ENCODE data around the gene PDZK1IP1. TPM values are rescaled to one million over a fixed set of nuclear protein-coding genes. Genes with fewer than 3 reads are reported as not detected.

Gene PDZK1IP1, protein sequence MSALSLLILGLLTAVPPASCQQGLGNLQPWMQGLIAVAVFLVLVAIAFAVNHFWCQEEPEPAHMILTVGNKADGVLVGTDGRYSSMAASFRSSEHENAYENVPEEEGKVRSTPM
- polyA plus RNA-seq (2013): not detected in 2 replicates

DNA sequence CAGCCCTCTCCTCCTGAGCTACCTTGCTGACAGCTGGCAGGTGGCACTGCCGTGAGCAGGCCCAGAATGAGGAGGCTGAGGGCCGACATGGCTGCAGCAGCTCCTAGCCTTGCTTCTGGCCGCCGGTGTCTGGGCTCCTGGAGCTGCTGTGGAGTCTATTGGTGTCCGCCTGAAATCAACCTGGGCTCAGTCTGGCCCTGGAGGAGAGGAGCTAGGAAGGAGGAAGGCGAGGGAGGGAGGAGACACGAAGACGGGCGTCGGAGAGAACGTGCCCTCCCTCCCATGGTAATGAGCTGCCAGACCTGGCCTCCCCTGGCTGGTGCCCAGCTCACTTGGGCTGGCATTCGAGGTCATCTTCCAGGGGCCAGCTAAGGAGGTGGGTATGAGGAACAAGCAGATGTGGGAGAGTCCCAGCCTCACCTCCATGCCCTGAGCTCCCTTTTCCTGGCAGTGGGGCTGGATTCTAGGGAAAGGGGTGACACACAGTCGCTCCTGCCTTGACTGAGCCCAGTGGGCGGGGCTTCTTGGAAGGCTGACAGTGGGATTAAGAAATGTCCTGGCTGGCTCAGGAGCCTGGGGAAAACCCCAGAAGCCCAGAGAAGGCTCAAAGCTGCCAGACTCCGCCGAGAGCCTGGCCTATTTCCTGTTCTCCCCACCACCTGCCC, at the start of gene PDZK1IP1:
Gene PDZK1IP1 (minus strand): TSS at position 193 of the 665 bp plus-strand sequence. CDS start 104 bp downstream, at position 89.
- no peaks in the 10 kb centered on the region for H3K36me3 ChIP-seq (ENCODE audit: control insufficient read depth in 1 of 2, insufficient read depth in 2 of 2, low read length in 2 of 2)
- H3K4me2 ChIP-seq (ENCODE audit: low read length): no peak within 1 kb of the TSS
- H3K79me1 ChIP-seq (ENCODE audit: low read length): no peaks in the 10 kb centered on the region
- H3K4ac ChIP-seq (ENCODE audit: low read depth, low read length): no peak within 1 kb of the TSS
- WGBS (ENCODE audit: extremely low coverage, insufficient coverage, insufficient read length): no CpG with 5 or more reads among the region's 16 CpGs
- H3K27me3 ChIP-seq (ENCODE audit: insufficient read depth, low read length): no peaks in the 10 kb centered on the region
- H3K9me3 ChIP-seq (ENCODE audit: insufficient read depth, low read depth, low read length): peaks cover 5% of the 10 kb centered on the region
- H2AK5ac ChIP-seq (ENCODE audit: low read length): no peak within 1 kb of the TSS
- H4K12ac ChIP-seq (ENCODE audit: low read depth, low read length): no peak within 1 kb of the TSS
- H3K4me3 ChIP-seq (ENCODE audit: low read depth, low read length): no peak within 1 kb of the TSS
- no peak within 1 kb of the TSS for H2BK12ac ChIP-seq (ENCODE audit: low read length)
- no peak within 1 kb of the TSS for H3K18ac ChIP-seq (ENCODE audit: low read length)
- H3K79me2 ChIP-seq (ENCODE audit: control insufficient read depth, insufficient read depth, low read length, poor library complexity): no peaks in the 10 kb centered on the region
- no peak within 1 kb of the TSS for H3K9ac ChIP-seq (ENCODE audit: low read length)
- H4K91ac ChIP-seq (ENCODE audit: low read depth, low read length): no peak within 1 kb of the TSS
- H2BK120ac ChIP-seq (ENCODE audit: insufficient read depth, low read length, poor library complexity): no peak within 1 kb of the TSS
- no peak within 1 kb of the TSS for H3K27ac ChIP-seq (ENCODE audit: low read depth, low read length)
- H2BK5ac ChIP-seq (ENCODE audit: low read depth, low read length, poor library complexity): no peak within 1 kb of the TSS
- no peak within 1 kb of the TSS for H2AFZ ChIP-seq (ENCODE audit: insufficient read depth, low read length, poor library complexity)
- no peak within 1 kb of the TSS for H3K23ac ChIP-seq (ENCODE audit: low read length)
- H4K8ac ChIP-seq (ENCODE audit: low read depth, low read length): no peak within 1 kb of the TSS
- no peak within 1 kb of the TSS for H3K14ac ChIP-seq (ENCODE audit: low read length)
- H3K4me1 ChIP-seq (ENCODE audit: control insufficient read depth in 1 of 2, insufficient read depth in 2 of 2, low read length in 2 of 2): peaks cover 0 to 4% of the 10 kb centered on the region in 2 experiments
- no peak for DNase-seq

GRCh38 chr1:47238935-47239592, 49.2 kb upstream of the PDZK1IP1 start:
- H3K23ac ChIP-seq (ENCODE audit: low read length): no peak overlapping the region
- no peak overlapping the region for H4K8ac ChIP-seq (ENCODE audit: low read depth, low read length)
- H3K4me1 ChIP-seq (ENCODE audit: control insufficient read depth in 1 of 2, insufficient read depth in 2 of 2, low read length in 2 of 2): peaks cover 5 to 6% of the 10 kb centered on the region in 2 experiments
- H3K18ac ChIP-seq (ENCODE audit: low read length): no peak overlapping the region
- H3K4ac ChIP-seq (ENCODE audit: low read depth, low read length): no peak overlapping the region
- no peaks in the 10 kb centered on the region for H3K79me2 ChIP-seq (ENCODE audit: control insufficient read depth, insufficient read depth, low read length, poor library complexity)
- H3K9ac ChIP-seq (ENCODE audit: low read length): no peak overlapping the region
- H3K14ac ChIP-seq (ENCODE audit: low read length): no peak overlapping the region
- no CpG with 5 or more reads among the region's 5 CpGs for WGBS (ENCODE audit: extremely low coverage, insufficient coverage, insufficient read length)
- H3K79me1 ChIP-seq (ENCODE audit: low read length): no peaks in the 10 kb centered on the region
- no peaks in the 10 kb centered on the region for H3K9me3 ChIP-seq (ENCODE audit: insufficient read depth, low read depth, low read length)
- no peak overlapping the region for H2AFZ ChIP-seq (ENCODE audit: insufficient read depth, low read length, poor library complexity)
- H3K4me3 ChIP-seq (ENCODE audit: low read depth, low read length): no peak overlapping the region
- DNase-seq: no peak
- H2AK5ac ChIP-seq (ENCODE audit: low read length): no peak overlapping the region
- H2BK120ac ChIP-seq (ENCODE audit: insufficient read depth, low read length, poor library complexity): no peak overlapping the region
- no peak overlapping the region for H2BK12ac ChIP-seq (ENCODE audit: low read length)
- no peak overlapping the region for H4K91ac ChIP-seq (ENCODE audit: low read depth, low read length)
- no peak overlapping the region for H3K4me2 ChIP-seq (ENCODE audit: low read length)
- no peaks in the 10 kb centered on the region for H3K36me3 ChIP-seq (ENCODE audit: control insufficient read depth in 1 of 2, insufficient read depth in 2 of 2, low read length in 2 of 2)
- peaks cover 8% of the 10 kb centered on the region for H3K27me3 ChIP-seq (ENCODE audit: insufficient read depth, low read length)
- H4K12ac ChIP-seq (ENCODE audit: low read depth, low read length): no peak overlapping the region
- H2BK5ac ChIP-seq (ENCODE audit: low read depth, low read length, poor library complexity): no peak overlapping the region
- no peak overlapping the region for H3K27ac ChIP-seq (ENCODE audit: low read depth, low read length)

DNA sequence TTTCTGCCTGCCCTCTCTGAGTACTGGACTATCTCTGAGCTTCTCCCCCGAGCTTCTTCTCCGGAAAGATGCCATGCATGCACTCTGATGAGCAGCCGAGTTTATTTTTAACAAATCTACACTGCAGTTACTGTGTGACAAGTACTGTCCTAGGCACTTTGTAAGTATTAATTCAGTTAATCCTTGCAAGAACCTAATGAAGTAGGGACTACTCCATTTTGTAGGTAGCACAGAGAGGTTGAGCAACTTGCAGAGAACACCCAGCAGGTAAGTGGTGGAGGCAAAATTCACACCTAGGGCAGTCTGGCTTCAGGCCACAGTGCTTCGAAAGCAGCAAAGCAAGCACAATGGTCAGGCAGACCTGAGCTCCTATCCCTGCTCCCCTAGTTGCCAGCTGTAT, 46.0 kb upstream of the PDZK1IP1 start:
- no peak overlapping the region for H3K18ac ChIP-seq (ENCODE audit: low read length)
- peaks cover 5 to 10% of the 10 kb centered on the region in 2 experiments for H3K4me1 ChIP-seq (ENCODE audit: control insufficient read depth in 1 of 2, insufficient read depth in 2 of 2, low read length in 2 of 2)
- peaks cover 4% of the 10 kb centered on the region for H3K9me3 ChIP-seq (ENCODE audit: insufficient read depth, low read depth, low read length)
- H3K4ac ChIP-seq (ENCODE audit: low read depth, low read length): no peak overlapping the region
- no peak overlapping the region for H2AFZ ChIP-seq (ENCODE audit: insufficient read depth, low read length, poor library complexity)
- H3K9ac ChIP-seq (ENCODE audit: low read length): no peak overlapping the region
- no peak overlapping the region for H4K12ac ChIP-seq (ENCODE audit: low read depth, low read length)
- peaks cover 40% of the 10 kb centered on the region for H3K27me3 ChIP-seq (ENCODE audit: insufficient read depth, low read length)
- H3K4me2 ChIP-seq (ENCODE audit: low read length): no peak overlapping the region
- H2BK120ac ChIP-seq (ENCODE audit: insufficient read depth, low read length, poor library complexity): no peak overlapping the region
- H3K4me3 ChIP-seq (ENCODE audit: low read depth, low read length): no peak overlapping the region
- H2BK5ac ChIP-seq (ENCODE audit: low read depth, low read length, poor library complexity): no peak overlapping the region
- no peak overlapping the region for H4K91ac ChIP-seq (ENCODE audit: low read depth, low read length)
- no peak overlapping the region for H2BK12ac ChIP-seq (ENCODE audit: low read length)
- no CpG with 5 or more reads among the region's 4 CpGs for WGBS (ENCODE audit: extremely low coverage, insufficient coverage, insufficient read length)
- DNase-seq: no peak
- no peak overlapping the region for H3K23ac ChIP-seq (ENCODE audit: low read length)
- no peaks in the 10 kb centered on the region for H3K79me1 ChIP-seq (ENCODE audit: low read length)
- no peak overlapping the region for H2AK5ac ChIP-seq (ENCODE audit: low read length)
- H3K36me3 ChIP-seq (ENCODE audit: control insufficient read depth in 1 of 2, insufficient read depth in 2 of 2, low read length in 2 of 2): no peaks in the 10 kb centered on the region
- H3K27ac ChIP-seq (ENCODE audit: low read depth, low read length): no peak overlapping the region
- no peaks in the 10 kb centered on the region for H3K79me2 ChIP-seq (ENCODE audit: control insufficient read depth, insufficient read depth, low read length, poor library complexity)
- H3K14ac ChIP-seq (ENCODE audit: low read length): no peak overlapping the region
- no peak overlapping the region for H4K8ac ChIP-seq (ENCODE audit: low read depth, low read length)

- Histone ChIP-seq H3K79me2 (ENCODE audit: control insufficient read depth, insufficient read depth, low read length, poor library complexity) (no peaks in the 10 kb centered on the region), H4K8ac (ENCODE audit: low read depth, low read length) (no peak overlapping the region), H3K4ac (ENCODE audit: low read depth, low read length) (no peak overlapping the region), H3K18ac (ENCODE audit: low read length) (no peak overlapping the region), H3K9ac (ENCODE audit: low read length) (no peak overlapping the region), H2BK12ac (ENCODE audit: low read length) (no peak overlapping the region), H3K36me3 (ENCODE audit: control insufficient read depth in 1 of 2, insufficient read depth in 2 of 2, low read length in 2 of 2) (no peaks in the 10 kb centered on the region), H3K79me1 (ENCODE audit: low read length) (no peaks in the 10 kb centered on the region), H3K27ac (ENCODE audit: low read depth, low read length) (no peak overlapping the region), H3K9me3 (ENCODE audit: insufficient read depth, low read depth, low read length) (peaks cover 4% of the 10 kb centered on the region), H4K91ac (ENCODE audit: low read depth, low read length) (no peak overlapping the region), H2BK5ac (ENCODE audit: low read depth, low read length, poor library complexity) (no peak overlapping the region), H2AK5ac (ENCODE audit: low read length) (no peak overlapping the region), H4K12ac (ENCODE audit: low read depth, low read length) (no peak overlapping the region), H3K14ac (ENCODE audit: low read length) (no peak overlapping the region), H2BK120ac (ENCODE audit: insufficient read depth, low read length, poor library complexity) (no peak overlapping the region), H3K4me2 (ENCODE audit: low read length) (peak overlapping the region; percentile 38), H3K23ac (ENCODE audit: low read length) (no peak overlapping the region), H3K27me3 (ENCODE audit: insufficient read depth, low read length) (peaks cover 45% of the 10 kb centered on the region), H3K4me1 (ENCODE audit: control insufficient read depth in 1 of 2, insufficient read depth in 2 of 2, low read length in 2 of 2) (peaks cover 5 to 10% of the 10 kb centered on the region in 2 experiments), H2AFZ (ENCODE audit: insufficient read depth, low read length, poor library complexity) (no peak overlapping the region), H3K4me3 (ENCODE audit: low read depth, low read length) (no peak overlapping the region)
- DNase-seq: no peak
- WGBS (ENCODE audit: extremely low coverage, insufficient coverage, insufficient read length): no CpG with 5 or more reads among the region's 21 CpGs
Observed at GRCh38 chr1:47235241-47235681, 45.4 kb upstream of the PDZK1IP1 start.

Measured in trophoblast cell (in vitro differentiated cells and primary cell).